ENCODE results near the gene KIF1C.

KIF1C gene

GRCh38 chr17:4998732-4999429, 1.1 kb downstream of the KIF1C start:
- H3K27ac ChIP-seq (ENCODE audit: extremely low read depth, low read depth, low read length), result peak overlapping the region; percentile 77; the same call in 1 of the 2 replicates
- CTCF ChIA-PET, result interaction anchor here (0.6 to 3.1 kb wide), 6 partner anchors 7 to 209 kb away, joined by 3 to 21 read pairs (median 4); partner anchors contain the start of gene CAMTA2
- TF ChIP-seq ZFHX2 (tag by site-specific recombination; conservative IDR thresholded peaks at IDR 0.05) (peak; percentile 54), WT1 (tag by site-specific recombination; IDR thresholded peaks at IDR 0.05) (peak; percentile 24; the same call in 1 of the 2 replicates), ZNF596 (tag by site-specific recombination; IDR thresholded peaks at IDR 0.05) (no peak), ZNF777 (tag by site-specific recombination; IDR thresholded peaks at IDR 0.05; ENCODE audit: borderline replicate concordance) (no peak), ZNF530 (tag by site-specific recombination; IDR thresholded peaks at IDR 0.05; ENCODE audit: low read depth) (no peak), SP2 (tag by site-specific recombination; IDR thresholded peaks at IDR 0.05) (no peak; the same call in 1 of the 2 replicates), ZNF248 (tag by site-specific recombination; IDR thresholded peaks at IDR 0.05) (no peak), ZNF302 (tag by site-specific recombination; IDR thresholded peaks at IDR 0.05; ENCODE audit: low read depth) (no peak), ZSCAN5A (tag by site-specific recombination; IDR thresholded peaks at IDR 0.05) (no peak), ZNF394 (tag by site-specific recombination; IDR thresholded peaks at IDR 0.05; ENCODE audit: borderline replicate concordance) (0 out of 2 replicates have a peak, but pooled peaks have one; percentile 11), ZNF513 (tag by site-specific recombination; IDR thresholded peaks at IDR 0.05) (no peak), ZBTB20 (tag by site-specific recombination; IDR thresholded peaks at IDR 0.05) (peak; percentile 78), ZNF404 (tag by site-specific recombination; IDR thresholded peaks at IDR 0.05) (no peak), ZNF10 (tag by site-specific recombination; IDR thresholded peaks at IDR 0.05) (no peak), EGR2 (tag by site-specific recombination; IDR thresholded peaks at IDR 0.05; ENCODE audit: low read depth) (peak; percentile 38; the same call in 1 of the 2 replicates), SALL2 (tag by site-specific recombination; IDR thresholded peaks at IDR 0.05; ENCODE audit: borderline replicate concordance) (no peak), IKZF3 (tag by site-specific recombination; IDR thresholded peaks at IDR 0.05) (no peak), GLIS2 (tag by site-specific recombination; IDR thresholded peaks at IDR 0.05) (peak; percentile 69), YY1 (tag by site-specific recombination; IDR thresholded peaks at IDR 0.05) (no peak), ZNF521 (tag by site-specific recombination; IDR thresholded peaks at IDR 0.05) (no peak), KLF1 (tag by site-specific recombination; IDR thresholded peaks at IDR 0.05) (peak; percentile 63)
- TF ChIP-seq, protein P1, sequence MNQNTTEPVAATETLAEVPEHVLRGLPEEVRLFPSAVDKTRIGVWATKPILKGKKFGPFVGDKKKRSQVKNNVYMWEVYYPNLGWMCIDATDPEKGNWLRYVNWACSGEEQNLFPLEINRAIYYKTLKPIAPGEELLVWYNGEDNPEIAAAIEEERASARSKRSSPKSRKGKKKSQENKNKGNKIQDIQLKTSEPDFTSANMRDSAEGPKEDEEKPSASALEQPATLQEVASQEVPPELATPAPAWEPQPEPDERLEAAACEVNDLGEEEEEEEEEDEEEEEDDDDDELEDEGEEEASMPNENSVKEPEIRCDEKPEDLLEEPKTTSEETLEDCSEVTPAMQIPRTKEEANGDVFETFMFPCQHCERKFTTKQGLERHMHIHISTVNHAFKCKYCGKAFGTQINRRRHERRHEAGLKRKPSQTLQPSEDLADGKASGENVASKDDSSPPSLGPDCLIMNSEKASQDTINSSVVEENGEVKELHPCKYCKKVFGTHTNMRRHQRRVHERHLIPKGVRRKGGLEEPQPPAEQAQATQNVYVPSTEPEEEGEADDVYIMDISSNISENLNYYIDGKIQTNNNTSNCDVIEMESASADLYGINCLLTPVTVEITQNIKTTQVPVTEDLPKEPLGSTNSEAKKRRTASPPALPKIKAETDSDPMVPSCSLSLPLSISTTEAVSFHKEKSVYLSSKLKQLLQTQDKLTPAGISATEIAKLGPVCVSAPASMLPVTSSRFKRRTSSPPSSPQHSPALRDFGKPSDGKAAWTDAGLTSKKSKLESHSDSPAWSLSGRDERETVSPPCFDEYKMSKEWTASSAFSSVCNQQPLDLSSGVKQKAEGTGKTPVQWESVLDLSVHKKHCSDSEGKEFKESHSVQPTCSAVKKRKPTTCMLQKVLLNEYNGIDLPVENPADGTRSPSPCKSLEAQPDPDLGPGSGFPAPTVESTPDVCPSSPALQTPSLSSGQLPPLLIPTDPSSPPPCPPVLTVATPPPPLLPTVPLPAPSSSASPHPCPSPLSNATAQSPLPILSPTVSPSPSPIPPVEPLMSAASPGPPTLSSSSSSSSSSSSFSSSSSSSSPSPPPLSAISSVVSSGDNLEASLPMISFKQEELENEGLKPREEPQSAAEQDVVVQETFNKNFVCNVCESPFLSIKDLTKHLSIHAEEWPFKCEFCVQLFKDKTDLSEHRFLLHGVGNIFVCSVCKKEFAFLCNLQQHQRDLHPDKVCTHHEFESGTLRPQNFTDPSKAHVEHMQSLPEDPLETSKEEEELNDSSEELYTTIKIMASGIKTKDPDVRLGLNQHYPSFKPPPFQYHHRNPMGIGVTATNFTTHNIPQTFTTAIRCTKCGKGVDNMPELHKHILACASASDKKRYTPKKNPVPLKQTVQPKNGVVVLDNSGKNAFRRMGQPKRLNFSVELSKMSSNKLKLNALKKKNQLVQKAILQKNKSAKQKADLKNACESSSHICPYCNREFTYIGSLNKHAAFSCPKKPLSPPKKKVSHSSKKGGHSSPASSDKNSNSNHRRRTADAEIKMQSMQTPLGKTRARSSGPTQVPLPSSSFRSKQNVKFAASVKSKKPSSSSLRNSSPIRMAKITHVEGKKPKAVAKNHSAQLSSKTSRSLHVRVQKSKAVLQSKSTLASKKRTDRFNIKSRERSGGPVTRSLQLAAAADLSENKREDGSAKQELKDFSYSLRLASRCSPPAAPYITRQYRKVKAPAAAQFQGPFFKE (tag by site-specific recombination; IDR thresholded peaks at IDR 0.05; ENCODE audit: borderline replicate concordance), result no peak
- TF ChIP-seq, protein P2, sequence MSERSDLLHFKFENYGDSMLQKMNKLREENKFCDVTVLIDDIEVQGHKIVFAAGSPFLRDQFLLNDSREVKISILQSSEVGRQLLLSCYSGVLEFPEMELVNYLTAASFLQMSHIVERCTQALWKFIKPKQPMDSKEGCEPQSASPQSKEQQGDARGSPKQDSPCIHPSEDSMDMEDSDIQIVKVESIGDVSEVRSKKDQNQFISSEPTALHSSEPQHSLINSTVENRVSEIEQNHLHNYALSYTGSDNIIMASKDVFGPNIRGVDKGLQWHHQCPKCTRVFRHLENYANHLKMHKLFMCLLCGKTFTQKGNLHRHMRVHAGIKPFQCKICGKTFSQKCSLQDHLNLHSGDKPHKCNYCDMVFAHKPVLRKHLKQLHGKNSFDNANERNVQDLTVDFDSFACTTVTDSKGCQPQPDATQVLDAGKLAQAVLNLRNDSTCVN (tag by site-specific recombination; optimal IDR thresholded peaks at IDR 0.05), result no peak
- TF ChIP-seq, protein P3, sequence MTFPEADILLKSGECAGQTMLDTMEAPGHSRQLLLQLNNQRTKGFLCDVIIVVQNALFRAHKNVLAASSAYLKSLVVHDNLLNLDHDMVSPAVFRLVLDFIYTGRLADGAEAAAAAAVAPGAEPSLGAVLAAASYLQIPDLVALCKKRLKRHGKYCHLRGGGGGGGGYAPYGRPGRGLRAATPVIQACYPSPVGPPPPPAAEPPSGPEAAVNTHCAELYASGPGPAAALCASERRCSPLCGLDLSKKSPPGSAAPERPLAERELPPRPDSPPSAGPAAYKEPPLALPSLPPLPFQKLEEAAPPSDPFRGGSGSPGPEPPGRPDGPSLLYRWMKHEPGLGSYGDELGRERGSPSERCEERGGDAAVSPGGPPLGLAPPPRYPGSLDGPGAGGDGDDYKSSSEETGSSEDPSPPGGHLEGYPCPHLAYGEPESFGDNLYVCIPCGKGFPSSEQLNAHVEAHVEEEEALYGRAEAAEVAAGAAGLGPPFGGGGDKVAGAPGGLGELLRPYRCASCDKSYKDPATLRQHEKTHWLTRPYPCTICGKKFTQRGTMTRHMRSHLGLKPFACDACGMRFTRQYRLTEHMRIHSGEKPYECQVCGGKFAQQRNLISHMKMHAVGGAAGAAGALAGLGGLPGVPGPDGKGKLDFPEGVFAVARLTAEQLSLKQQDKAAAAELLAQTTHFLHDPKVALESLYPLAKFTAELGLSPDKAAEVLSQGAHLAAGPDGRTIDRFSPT (tag by site-specific recombination; IDR thresholded peaks at IDR 0.05), result 0 out of 2 replicates have a peak, but pooled peaks have one; percentile 69
- no peaks in the 10 kb centered on the region for H3K9me3 ChIP-seq (ENCODE audit: control insufficient read depth, insufficient read depth, low read depth, low read length)
- peaks cover 14% of the 10 kb centered on the region for H3K4me1 ChIP-seq (ENCODE audit: control insufficient read depth, insufficient read depth, low read length)
- H3K36me3 ChIP-seq (ENCODE audit: control insufficient read depth in 2 of 2, insufficient read depth in 1 of 2, low read length in 2 of 2), result peaks cover 13 to 34% of the 10 kb centered on the region in 2 experiments; a peak in 2 of 3 replicates
- peak overlapping the region; percentile 65 for H3K4me3 ChIP-seq (ENCODE audit: low read depth, low read length)
- POLR2A ChIA-PET, result interaction anchor here (0.7 to 2.5 kb wide), 5 partner anchors 8 to 59 kb away, joined by 3 to 27 read pairs (median 19); partner anchors contain the start of genes CAMTA2, RNF167, SLC25A11 and SPAG7
